HepG2 (cell line): ENCODE results near the gene CEACAM16. TPM values are rescaled to one million over a fixed set of nuclear protein-coding genes. Genes with fewer than 3 reads are reported as not detected.
A peak's percentile ranks its signal among the peaks of the same experiment; 100 is the strongest.

Experiments
- ATAC-seq: fragments of 200-7000 bp; cut with Tn5 transposase; 3 replicates; pipeline ENCODE4 v1.9.1; 2020; ENCODE audit warnings: mild to moderate bottlenecking, moderate library complexity
- BruUV-seq: library from RNA; stranded (reverse); fragments of 400-500 nt; replicated peaks from 2 replicates; lab custom pipeline; 2021; lab: Mats Ljungman, UMichigan
- CTCF ChIA-PET: fragments of 300-600 bp; formaldehyde crosslinking; extraction: SDS; loops from one replicate; lab custom pipeline; 2021; ENCODE audit warnings: low total read pairs, inconsistent platforms, low intra/inter-chr PET ratio; lab: Yijun Ruan, JAX
- POLR2A ChIA-PET: fragments of 350-600 bp; sonication (Branson Sonifier 250); formaldehyde crosslinking; loops from one replicate; lab custom pipeline; 2020; ENCODE audit warnings: antibody characterized with exemption, inconsistent platforms; lab: Yijun Ruan, JAX
- DNase-seq: peaks from one replicate; pipeline ENCODE4 v3.0.0-alpha.2; 2015; ENCODE audit warnings: low spot score
- FAIRE-seq: peaks from 3 replicates; lab custom pipeline; 2011; peaks lifted over from hg19 to GRCh38; lab: Jason Lieb, UNC
- H2AFZ ChIP-seq: one replicate; pipeline ENCODE4 v1.6.1; 2011; ENCODE audit warnings: low read length, inconsistent platforms
- H3K27ac ChIP-seq: fragments of 300-600 bp; 3 replicates; pipeline ENCODE4 v1.8.0; 2011; ENCODE audit warnings: mixed run types, mild to moderate bottlenecking, mixed read lengths, low read length, inconsistent platforms; ENCODE audit not compliant: insufficient read depth; ENCODE audit errors: extremely low read length
- H3K27me3 ChIP-seq, 2 experiments: fragments of 200-600 bp in 1 of 2; 2 replicates in 1 of 2; 3 replicates in 1 of 2; pipeline versions ENCODE4 v1.6.0 to v1.8.0; 2011; ENCODE audit warnings: low read length in 2 of 2, mild to moderate bottlenecking in 2 of 2, moderate library complexity in 2 of 2, inconsistent platforms in 1 of 2; ENCODE audit not compliant: insufficient read depth in 2 of 2, control insufficient read depth in 1 of 2
- H3K36me3 ChIP-seq, 2 experiments: fragments of 200-600 bp in 1 of 2; replicated peaks in 1 of 2; 2 replicates in 1 of 2; 3 replicates in 1 of 2; pipeline versions ENCODE4 v1.5.1 to v1.8.0; 2011; ENCODE audit warnings: low read length in 2 of 2, inconsistent platforms in 1 of 2; ENCODE audit not compliant: insufficient read depth in 2 of 2, control insufficient read depth in 1 of 2
- H3K4me1 ChIP-seq: 2 replicates; pipeline ENCODE4 v1.5.1; 2012; ENCODE audit warnings: low read length, inconsistent platforms; ENCODE audit not compliant: insufficient read depth
- H3K4me2 ChIP-seq: 2 replicates; pipeline ENCODE4 v1.6.0; 2011; ENCODE audit warnings: low read depth, low read length, inconsistent platforms
- H3K4me3 ChIP-seq, 3 experiments: fragments of 200-600 bp in 1 of 3; sonication (generic), shearing (Covaris generic) in 1 of 3; replicated peaks in 1 of 3; 2 replicates each; pipeline ENCODE4 v1.5.1; 2011 to 2016; ENCODE audit warnings: low read length in 3 of 3, inconsistent platforms in 2 of 3, low read depth in 2 of 3, mild to moderate bottlenecking in 2 of 3, control low read depth in 1 of 3, mixed read lengths in 1 of 3; ENCODE audit not compliant: insufficient read depth in 1 of 3
- H3K79me2 ChIP-seq: one replicate; pipeline ENCODE4 v1.6.1; 2011; ENCODE audit warnings: low read length, inconsistent platforms; ENCODE audit not compliant: insufficient read depth
- H3K9ac ChIP-seq: 2 replicates; pipeline ENCODE4 v1.6.0; 2011; ENCODE audit warnings: mild to moderate bottlenecking, low read depth, low read length, inconsistent platforms; ENCODE audit not compliant: insufficient read depth
- H3K9me3 ChIP-seq: 2 replicates; pipeline ENCODE4 v1.5.1; 2012; ENCODE audit warnings: mild to moderate bottlenecking, low read length
- H4K20me1 ChIP-seq: 2 replicates; pipeline ENCODE4 v1.6.0; 2011; ENCODE audit warnings: inconsistent platforms, mild to moderate bottlenecking, low read length, moderate library complexity; ENCODE audit not compliant: insufficient read depth
- FOXC1 ChIP-seq: sonication (generic); formaldehyde crosslinking; IDR thresholded peaks from 2 replicates; pipeline ENCODE4 v1.8.0; 2022; ENCODE audit warnings: mild to moderate bottlenecking, missing genetic modification reagents, borderline replicate concordance
- HNF4A ChIP-seq: sonication (generic); formaldehyde crosslinking; IDR thresholded peaks from 2 replicates; pipeline ENCODE4 v1.4.0; 2020; ENCODE audit warnings: missing genetic modification reagents
- HNRNPLL ChIP-seq: fragments of 200-400 bp; formaldehyde crosslinking; IDR thresholded peaks from 2 replicates; pipeline ENCODE4 v1.6.1; 2017; ENCODE audit warnings: mild to moderate bottlenecking, low read depth, low read length; ENCODE audit not compliant: poor library complexity, severe bottlenecking
- KDM5A ChIP-seq: fragments of 200-600 bp; sonication (generic); IDR thresholded peaks from 2 replicates; pipeline ENCODE4 v1.7.0; 2018; ENCODE audit warnings: antibody characterized with exemption, mild to moderate bottlenecking, low read length, borderline replicate concordance
- PCBP1 ChIP-seq: fragments of 200-400 bp; formaldehyde crosslinking; IDR thresholded peaks from 2 replicates; pipeline ENCODE4 v1.6.1; 2017; ENCODE audit warnings: mild to moderate bottlenecking, low read depth, low read length, borderline replicate concordance
- RBFOX2 ChIP-seq: fragments of 200-400 bp; formaldehyde crosslinking; IDR thresholded peaks from 2 replicates; pipeline ENCODE4 v1.6.1; 2017; ENCODE audit warnings: low read depth, mild to moderate bottlenecking, low read length
- ZBTB38 ChIP-seq: sonication (generic); formaldehyde crosslinking; IDR thresholded peaks from 2 replicates; pipeline ENCODE4 v1.5.1; 2020; ENCODE audit warnings: mild to moderate bottlenecking, missing genetic modification reagents
- WGBS: methylation state at CpG from one replicate; pipeline ENCODE4 v1.1.6; 2017; ENCODE audit warnings: low lambda C conversion rate; 5-methylcytosine and 5-hydroxymethylcytosine counted together
- in situ Hi-C: cut with HindIII; loops from 2 replicates; pipeline ENCODE4 v1.10.0; 2017; ENCODE audit warnings: low pct_unique_long_range_greater_than_20kb; ENCODE audit not compliant: extremely low pct_ligation_motif_present
- intact Hi-C: fragments of 100-400 bp; cut with micrococcal nuclease; formaldehyde crosslinking; loops from one replicate; pipeline ENCODE4 v1.10.0; 2022; ENCODE audit not compliant: unreplicated experiment
- polyA plus RNA-seq, 8 experiments: library from polyadenylated mRNA; depleted of rRNA in 3 of 8; stranded (reverse) in 7 of 8; unstranded in 1 of 8; fragments of >200 nt; fragmentation: Illumina TruSeq in 4 of 8; extraction: Trizol in 4 of 8; gene quantifications; 2 replicates each; pipeline versions ENCODE4 v1.2.1 to v1.2.3, GENCODE V29; 2011 to 2016; ENCODE audit warnings: low read depth in 4 of 8, missing spikeins in 1 of 8, mixed read lengths in 1 of 8; ENCODE audit not compliant: insufficient read depth in 1 of 8
- total RNA-seq, 5 experiments: library from RNA; depleted of rRNA; stranded (reverse); fragments of >200 nt; fragmentation: Illumina TruSeq; extraction: Trizol; gene quantifications; 2 replicates each; pipeline ENCODE4 v1.2.3, GENCODE V29; 2016; ENCODE audit warnings: low read depth in 1 of 5
- TF ChIP-seq, protein P1 (sequence below): sonication (generic); formaldehyde crosslinking; IDR thresholded peaks from 2 replicates; pipeline ENCODE4 v1.8.0; 2022; ENCODE audit warnings: missing genetic modification reagents, mild to moderate bottlenecking, borderline replicate concordance
- TF ChIP-seq, protein P2 (sequence below): sonication (generic); formaldehyde crosslinking; IDR thresholded peaks from 2 replicates; pipeline ENCODE4 v1.5.0; 2020; ENCODE audit warnings: mild to moderate bottlenecking, missing genetic modification reagents

Gene CEACAM16
- total and polyA plus RNA-seq, 2 of the 13 experiments (the other 11 are each of a cell fraction or from before 2014, with no cell fraction given): not detected

DNA sequence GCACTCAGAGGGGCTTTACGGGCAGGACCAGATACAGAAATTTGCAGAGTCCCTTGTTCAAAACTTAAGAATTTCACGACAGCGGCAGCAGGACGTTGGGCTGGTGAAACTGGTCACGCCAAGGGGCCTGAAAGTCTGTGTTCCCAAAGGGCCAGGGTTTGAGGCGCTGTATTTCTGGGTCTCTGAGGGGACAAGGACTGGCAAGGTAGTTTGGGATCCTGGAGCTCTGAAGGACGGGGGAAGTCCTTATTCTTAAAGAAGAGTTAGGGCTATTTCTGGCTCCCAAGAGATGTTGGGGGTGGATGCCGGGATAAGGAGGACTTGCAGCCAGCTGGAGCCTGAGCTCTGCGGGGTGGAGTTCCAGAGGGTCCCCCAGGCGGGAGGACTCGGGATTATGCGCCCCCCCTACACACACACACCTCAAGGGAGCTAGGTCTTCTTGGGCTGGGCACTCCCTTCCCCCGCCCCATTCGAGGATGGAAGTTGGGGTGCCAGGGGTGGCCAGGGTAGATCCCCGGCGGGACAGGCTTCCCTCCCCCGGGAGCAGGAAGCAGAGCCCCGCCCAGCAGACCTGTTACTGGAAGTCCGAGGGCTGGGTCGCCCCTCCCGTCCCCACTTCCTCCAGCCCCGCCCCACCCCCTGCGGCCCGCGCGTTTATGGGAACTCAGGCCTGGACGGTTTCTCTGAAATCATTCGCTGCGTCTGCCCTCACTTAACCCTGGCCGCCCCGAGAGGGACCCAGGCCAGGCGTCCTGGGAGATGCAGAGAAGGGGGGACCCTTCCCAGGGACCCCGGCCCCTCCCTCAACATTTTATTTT lies 55.2 kb downstream of the CEACAM16 start:
- Histone ChIP-seq H3K79me2 (peaks cover 12% of the 10 kb centered on the region), H3K9me3 (no peaks in the 10 kb centered on the region), H3K36me3 (peaks cover 9 to 23% of the 10 kb centered on the region in 2 experiments; a peak in 4 of 5 replicates), H3K4me2 (no peak overlapping the region), H3K9ac (no peak overlapping the region), H2AFZ (no peak overlapping the region), H3K4me1 (peaks cover 61% of the 10 kb centered on the region), H3K27me3 (no peaks in the 10 kb centered on the region), H3K4me3 (no peak overlapping the region), H3K27ac (no peak overlapping the region), H4K20me1 (no peaks in the 10 kb centered on the region)
- in situ Hi-C loops: no loop called here
- DNase-seq (no peak), FAIRE-seq (no peak), ATAC-seq (no peak)
- WGBS: 95% methylated on average over 17 of the region's 33 CpGs
- intact Hi-C loops: no loop called here
- ChIA-PET POLR2A (interaction anchor here (0.7 to 2.1 kb wide), 6 partner anchors 11 to 62 kb away, joined by 3 to 9 read pairs (median 4); no protein-coding TSS in a partner anchor), CTCF (no interaction called here)
- BruUV-seq: no TSS peak
- TF ChIP-seq, protein P1, sequence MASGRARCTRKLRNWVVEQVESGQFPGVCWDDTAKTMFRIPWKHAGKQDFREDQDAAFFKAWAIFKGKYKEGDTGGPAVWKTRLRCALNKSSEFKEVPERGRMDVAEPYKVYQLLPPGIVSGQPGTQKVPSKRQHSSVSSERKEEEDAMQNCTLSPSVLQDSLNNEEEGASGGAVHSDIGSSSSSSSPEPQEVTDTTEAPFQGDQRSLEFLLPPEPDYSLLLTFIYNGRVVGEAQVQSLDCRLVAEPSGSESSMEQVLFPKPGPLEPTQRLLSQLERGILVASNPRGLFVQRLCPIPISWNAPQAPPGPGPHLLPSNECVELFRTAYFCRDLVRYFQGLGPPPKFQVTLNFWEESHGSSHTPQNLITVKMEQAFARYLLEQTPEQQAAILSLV (CRISPR knock-in tag): no peak
- TF ChIP-seq KDM5A: no peak
- peak; percentile 38; the same call in 1 of the 2 replicates for TF ChIP-seq RBFOX2
- peak; percentile 21 for TF ChIP-seq HNRNPLL
- TF ChIP-seq, protein P2, sequence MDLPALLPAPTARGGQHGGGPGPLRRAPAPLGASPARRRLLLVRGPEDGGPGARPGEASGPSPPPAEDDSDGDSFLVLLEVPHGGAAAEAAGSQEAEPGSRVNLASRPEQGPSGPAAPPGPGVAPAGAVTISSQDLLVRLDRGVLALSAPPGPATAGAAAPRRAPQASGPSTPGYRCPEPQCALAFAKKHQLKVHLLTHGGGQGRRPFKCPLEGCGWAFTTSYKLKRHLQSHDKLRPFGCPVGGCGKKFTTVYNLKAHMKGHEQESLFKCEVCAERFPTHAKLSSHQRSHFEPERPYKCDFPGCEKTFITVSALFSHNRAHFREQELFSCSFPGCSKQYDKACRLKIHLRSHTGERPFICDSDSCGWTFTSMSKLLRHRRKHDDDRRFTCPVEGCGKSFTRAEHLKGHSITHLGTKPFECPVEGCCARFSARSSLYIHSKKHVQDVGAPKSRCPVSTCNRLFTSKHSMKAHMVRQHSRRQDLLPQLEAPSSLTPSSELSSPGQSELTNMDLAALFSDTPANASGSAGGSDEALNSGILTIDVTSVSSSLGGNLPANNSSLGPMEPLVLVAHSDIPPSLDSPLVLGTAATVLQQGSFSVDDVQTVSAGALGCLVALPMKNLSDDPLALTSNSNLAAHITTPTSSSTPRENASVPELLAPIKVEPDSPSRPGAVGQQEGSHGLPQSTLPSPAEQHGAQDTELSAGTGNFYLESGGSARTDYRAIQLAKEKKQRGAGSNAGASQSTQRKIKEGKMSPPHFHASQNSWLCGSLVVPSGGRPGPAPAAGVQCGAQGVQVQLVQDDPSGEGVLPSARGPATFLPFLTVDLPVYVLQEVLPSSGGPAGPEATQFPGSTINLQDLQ (CRISPR knock-in tag): no peak
- TF ChIP-seq PCBP1: 0 out of 2 replicates have a peak, but pooled peaks have one; percentile 46
- TF ChIP-seq HNF4A (CRISPR knock-in tag): no peak
- TF ChIP-seq FOXC1 (CRISPR knock-in tag): no peak
- peak; percentile 24; the same call in 1 of the 2 replicates for TF ChIP-seq ZBTB38 (CRISPR knock-in tag)
